Endothelial cell of umbilical vein (primary cell): ENCODE measurements around the gene KIAA1614. TPM values are rescaled to one million over a fixed set of nuclear protein-coding genes. Genes with fewer than 3 reads are reported as not detected.

Experiments used
- BruUV-seq: library from RNA; stranded (reverse); fragments of 400-500 nt; replicated peaks from 2 replicates; lab custom pipeline; 2021; lab: Mats Ljungman, UMichigan
- CTCF ChIA-PET: fragments of 300-600, 350-600 bp; sonication (Branson Sonifier 250); formaldehyde crosslinking; loops from one replicate; lab custom pipeline; 2021; ENCODE audit warnings: antibody characterized with exemption, inconsistent platforms; lab: Charles Lee
- POLR2A ChIA-PET: fragments of 300-600, 350-600 bp; sonication (Branson Sonifier 250); formaldehyde crosslinking; loops from one replicate; lab custom pipeline; 2021; ENCODE audit warnings: antibody characterized with exemption, inconsistent platforms; lab: Charles Lee
- DNase-seq: peaks from one replicate; pipeline ENCODE4 v3.0.0-alpha.2; 2011; ENCODE audit warnings: low read depth, low spot score
- FAIRE-seq: peaks from 2 replicates; lab custom pipeline; 2011; peaks lifted over from hg19 to GRCh38; lab: Jason Lieb, UNC
- H2AFZ ChIP-seq: 2 replicates; pipeline ENCODE4 v1.6.0; 2012; ENCODE audit warnings: low read depth, low read length, control low read depth, inconsistent platforms
- H3K27ac ChIP-seq: 2 replicates; pipeline ENCODE4 v1.5.1; 2011; ENCODE audit warnings: low read depth, mild to moderate bottlenecking, control low read depth, low read length, moderate library complexity; ENCODE audit not compliant: insufficient read depth
- H3K27me3 ChIP-seq, 2 experiments: 2 replicates each; pipeline versions ENCODE4 v1.6.0 to v1.6.1; 2011; ENCODE audit warnings: low read length in 2 of 2, mixed read lengths in 1 of 2; ENCODE audit not compliant: control insufficient read depth in 2 of 2, insufficient read depth in 2 of 2
- H3K36me3 ChIP-seq, 2 experiments: 2 replicates in 1 of 2; 3 replicates in 1 of 2; pipeline ENCODE4 v1.5.1; 2011; ENCODE audit warnings: low read length in 2 of 2, mild to moderate bottlenecking in 1 of 2, moderate library complexity in 1 of 2; ENCODE audit not compliant: control insufficient read depth in 2 of 2, insufficient read depth in 2 of 2; ENCODE audit errors: extremely low read depth in 1 of 2
- H3K4me1 ChIP-seq: 3 replicates; pipeline ENCODE4 v1.5.1; 2011; ENCODE audit warnings: mild to moderate bottlenecking, low read length; ENCODE audit not compliant: control insufficient read depth, insufficient read depth; ENCODE audit errors: extremely low read depth
- H3K4me2 ChIP-seq: 2 replicates; pipeline ENCODE4 v1.6.1; 2011; ENCODE audit warnings: low read length, control low read depth, mixed read lengths; ENCODE audit not compliant: insufficient read depth
- H3K4me3 ChIP-seq, 3 experiments: fragments of 200-600 bp in 1 of 3; sonication (generic), shearing (Covaris generic) in 1 of 3; replicated peaks in 1 of 3; 2 replicates each; pipeline ENCODE4 v1.5.1; 2011 to 2016; ENCODE audit warnings: control low read depth in 3 of 3, low read length in 3 of 3, mild to moderate bottlenecking in 2 of 3, inconsistent platforms in 1 of 3, low read depth in 1 of 3, moderate library complexity in 1 of 3; ENCODE audit not compliant: insufficient read depth in 1 of 3
- H3K79me2 ChIP-seq: 2 replicates; pipeline ENCODE4 v1.6.0; 2012; ENCODE audit warnings: low read length, inconsistent platforms; ENCODE audit not compliant: control insufficient read depth, insufficient read depth
- H3K9ac ChIP-seq: replicated peaks from 2 replicates; pipeline ENCODE3; 2011; ENCODE audit warnings: low read length, control low read depth; ENCODE audit not compliant: insufficient read depth; ENCODE audit errors: extremely low read depth
- H3K9me1 ChIP-seq: replicated peaks from 3 replicates; pipeline ENCODE4 v1.6.0; 2011; ENCODE audit warnings: mild to moderate bottlenecking, low read length; ENCODE audit not compliant: control insufficient read depth, insufficient read depth; ENCODE audit errors: extremely low read depth
- H3K9me3 ChIP-seq: replicated peaks from 2 replicates; pipeline ENCODE4 v1.5.1; 2012; ENCODE audit warnings: low read length, inconsistent platforms; ENCODE audit not compliant: control insufficient read depth, insufficient read depth
- H4K20me1 ChIP-seq: replicated peaks from 2 replicates; pipeline ENCODE3; 2011; ENCODE audit warnings: mild to moderate bottlenecking, low read length; ENCODE audit not compliant: control insufficient read depth, insufficient read depth; ENCODE audit errors: extremely low read depth
- CTCF ChIP-seq, 2 donors: IDR thresholded peaks; 1 replicate in 1 of 2; 2 replicates in 1 of 2; pipeline ENCODE4 v1.5.1; 2011; ENCODE audit warnings: low read length in 2 of 2, mild to moderate bottlenecking in 2 of 2, moderate library complexity in 2 of 2, control low read depth in 1 of 2, inconsistent platforms in 1 of 2, low read depth in 1 of 2; ENCODE audit not compliant: insufficient read depth in 1 of 2; ENCODE audit errors: extremely low read depth in 1 of 2
- EZH2 ChIP-seq: IDR thresholded peaks from 2 replicates; pipeline ENCODE4 v1.6.1; 2012; ENCODE audit warnings: borderline replicate concordance, low read depth, mild to moderate bottlenecking, moderate library complexity, low read length, inconsistent platforms; ENCODE audit not compliant: severe bottlenecking
- FOS ChIP-seq: IDR thresholded peaks from 2 replicates; pipeline ENCODE4 v1.6.1; 2011; ENCODE audit warnings: mild to moderate bottlenecking, low read length, moderate library complexity, borderline replicate concordance; ENCODE audit not compliant: insufficient read depth
- GATA2 ChIP-seq: IDR thresholded peaks from 2 replicates; pipeline ENCODE4 v1.7.0; 2011; ENCODE audit warnings: low read depth, mild to moderate bottlenecking, moderate library complexity, mixed read lengths, low read length; ENCODE audit not compliant: insufficient read length, insufficient read depth
- JUN ChIP-seq: IDR thresholded peaks from 2 replicates; pipeline ENCODE4 v1.6.1; 2011; ENCODE audit warnings: borderline replicate concordance, low read depth; ENCODE audit not compliant: insufficient read length, insufficient read depth
- MAX ChIP-seq: IDR thresholded peaks from 2 replicates; pipeline ENCODE4 v1.6.1; 2011; ENCODE audit not compliant: insufficient read depth, insufficient read length
- MYC ChIP-seq: IDR thresholded peaks from one replicate; pipeline ENCODE4 v1.6.1; 2011; ENCODE audit warnings: mild to moderate bottlenecking, low read depth, low read length
- POLR2A ChIP-seq: IDR thresholded peaks from 2 replicates; pipeline ENCODE4 v1.6.1; 2012; ENCODE audit warnings: low read depth, mild to moderate bottlenecking, control low read depth, low read length
- POLR2AphosphoS5 ChIP-seq: IDR thresholded peaks from 2 replicates; pipeline ENCODE4 v1.6.1; 2012; ENCODE audit warnings: low read depth, mild to moderate bottlenecking, control low read depth, low read length, moderate library complexity; ENCODE audit not compliant: insufficient read depth
- dilution Hi-C: fragments of 300-500 bp; cut with MboI; formaldehyde crosslinking; loops from one replicate; pipeline ENCODE4 v1.15.0; 2019; ENCODE audit warnings: low sequenced_read_pairs; ENCODE audit not compliant: extremely low pct_ligation_motif_present
- intact Hi-C: fragments of 100-400 bp; cut with micrococcal nuclease; formaldehyde crosslinking; loops from one replicate; pipeline ENCODE4 v1.10.0; 2022
- polyA plus RNA-seq, 4 experiments: library from polyadenylated mRNA; depleted of rRNA in 3 of 4; stranded (reverse) in 3 of 4; unstranded in 1 of 4; fragments of >200 nt; gene quantifications; 2 replicates each; pipeline versions ENCODE4 v1.2.1 to v1.2.3, GENCODE V29; 2011 to 2012; ENCODE audit warnings: missing spikeins in 1 of 4
- total RNA-seq: library from RNA; stranded (reverse); gene quantifications from 2 replicates; pipeline ENCODE4 v1.2.3, GENCODE V29; 2021

Gene KIAA1614
- total and polyA plus RNA-seq, 2 donors (not counting 3 experiments of a cell fraction or from before 2014, with no cell fraction given): 1.0 to 2.0 TPM

- dilution Hi-C loops (no loop called here), intact Hi-C loops (no loop called here)
- no peak overlapping the region for H2AFZ ChIP-seq
- no peaks in the 10 kb centered on the region for H3K27me3 ChIP-seq
- no peak overlapping the region for H3K4me2 ChIP-seq
- BruUV-seq: no TSS peak
- POLR2A ChIA-PET: no interaction called here
- TF ChIP-seq GATA2 (no peak), POLR2A (no peak), EZH2 (no peak), JUN (no peak), POLR2AphosphoS5 (no peak)
- FAIRE-seq (no peak), DNase-seq (no peak)
- no peaks in the 10 kb centered on the region for H3K9me1 ChIP-seq
- H3K9ac ChIP-seq: no peak overlapping the region
- no peaks in the 10 kb centered on the region for H4K20me1 ChIP-seq
- CTCF ChIA-PET: interaction anchor here (1.5 to 1.7 kb wide), 1 partner anchor 58 kb away, joined by 5 to 9 read pairs; no protein-coding TSS in a partner anchor
- no peaks in the 10 kb centered on the region for H3K36me3 ChIP-seq
- no peaks in the 10 kb centered on the region for H3K79me2 ChIP-seq
- no peaks in the 10 kb centered on the region for H3K4me1 ChIP-seq
- no peak overlapping the region for H3K4me3 ChIP-seq
- no peaks in the 10 kb centered on the region for H3K9me3 ChIP-seq
- H3K27ac ChIP-seq: no peak overlapping the region
Measured at GRCh38 chr1:180939711-180940103, 27.0 kb downstream of the KIAA1614 start.

- Histone ChIP-seq H3K4me2 (no peak overlapping the region), H3K79me2 (no peaks in the 10 kb centered on the region), H3K9me1 (no peaks in the 10 kb centered on the region), H3K27ac (no peak overlapping the region), H3K27me3 (no peaks in the 10 kb centered on the region), H3K9ac (no peak overlapping the region), H3K4me1 (no peaks in the 10 kb centered on the region), H4K20me1 (no peaks in the 10 kb centered on the region), H3K36me3 (no peaks in the 10 kb centered on the region), H3K9me3 (no peaks in the 10 kb centered on the region), H2AFZ (no peak overlapping the region), H3K4me3 (no peak overlapping the region)
- no peak for DNase-seq
- ChIA-PET POLR2A (no interaction called here), CTCF (interaction anchor here (1.5 kb wide), 1 partner anchor 59 kb away, joined by 9 read pairs; no protein-coding TSS in a partner anchor)
- dilution Hi-C loops: no loop called here
- BruUV-seq: no TSS peak
- FAIRE-seq: no peak
- intact Hi-C loops: no loop called here
- no peak for TF ChIP-seq POLR2A
- no peak for TF ChIP-seq POLR2AphosphoS5
- no peak for TF ChIP-seq JUN
- no peak for TF ChIP-seq EZH2
- TF ChIP-seq MAX: no peak
- no peak for TF ChIP-seq MYC
- TF ChIP-seq GATA2: no peak
- no peak for TF ChIP-seq CTCF (IDR thresholded peaks at IDR 0.05; ENCODE audit: extremely low read depth in 1 of 2, insufficient read depth in 1 of 2, low read depth in 1 of 2, low read length in 2 of 2)
- TF ChIP-seq FOS: no peak
Measured at GRCh38 chr1:180940445-180940844, 27.7 kb downstream of the KIAA1614 start.
